Stimulated activated CD8-positive, alpha-beta memory T cell treated with anti-CD3 and anti-CD28 coated beads, Interleukin-4, amount 100 ng/mL, for 24 hours (primary cell): ENCODE data around the gene RAB40A.
"Not testable (repeated sequence)": the region's sequence is repeated elsewhere in the genome, so short reads cannot be mapped to it uniquely, and the experiment has no call there.

Experiments used
- DNase-seq: peaks from one replicate; pipeline ENCODE4 v3.0.0-alpha.2; 2020; ENCODE audit warnings: low read depth

Gene RAB40A

DNA sequence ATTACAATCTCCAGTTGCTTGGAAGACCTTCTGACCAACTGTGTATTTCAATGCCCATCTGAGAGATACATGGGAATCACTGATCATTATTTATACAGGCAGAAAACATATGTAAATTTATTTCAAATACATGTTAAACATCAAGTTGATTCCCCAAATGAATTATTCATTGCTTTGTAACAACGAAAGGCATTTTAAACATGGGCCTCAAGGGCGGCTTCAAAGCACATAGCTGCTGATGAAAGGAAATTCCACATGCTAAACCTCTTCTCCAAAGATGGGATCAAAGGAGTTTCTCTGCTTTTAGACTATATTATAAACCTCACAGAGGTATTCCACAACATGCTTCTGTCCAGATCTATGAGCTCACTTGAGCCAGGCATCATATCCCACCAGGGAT is 4.3 kb upstream of the RAB40A start:
- no peak for DNase-seq

DNA sequence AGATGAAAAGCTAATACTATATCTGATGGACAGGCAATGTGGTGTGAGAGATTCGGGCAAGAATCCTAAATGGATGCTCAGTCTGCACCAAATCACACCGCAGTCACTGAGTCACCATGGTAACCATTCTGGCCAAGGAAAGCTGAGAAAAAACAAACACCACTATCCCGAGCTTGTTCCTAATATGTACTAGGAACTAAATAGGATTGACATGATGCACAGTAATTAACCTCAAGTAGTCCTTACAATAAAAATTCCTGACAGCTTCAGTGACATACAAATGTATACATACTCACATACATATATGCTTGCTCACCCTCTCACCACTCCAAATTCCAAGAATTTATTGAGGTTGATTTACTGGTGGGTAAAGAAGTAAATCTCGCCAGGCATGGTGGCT is 1.1 kb upstream of the RAB40A start:
- DNase-seq = no peak

DNA sequence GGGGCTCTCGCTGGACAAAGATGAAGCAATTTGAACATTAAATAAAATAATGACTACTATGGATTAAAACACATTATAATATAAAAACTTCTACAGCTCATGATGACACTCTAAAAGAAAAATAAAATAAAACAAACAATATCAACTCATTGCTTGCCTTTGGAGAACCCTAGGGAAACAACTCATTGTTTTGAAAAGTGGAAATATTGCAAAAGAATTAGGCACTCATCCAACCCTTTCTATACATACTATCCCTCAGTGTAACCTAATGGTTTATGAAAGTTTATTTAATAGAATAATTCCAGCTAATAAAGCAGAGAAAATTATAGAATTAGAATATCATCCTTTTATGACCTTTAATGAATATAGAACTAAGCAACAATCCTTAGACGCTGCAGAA is 718 bp downstream of the RAB40A start:
- no peak for DNase-seq

GRCh38 chrX:103517246-103517645 is 2.0 kb downstream of the RAB40A start:
- DNase-seq = no peak

GRCh38 chrX:103513476-103514108 is 5.7 kb downstream of the RAB40A start:
- no peak for DNase-seq

- DNase-seq = no peak
These were observed 6.2 kb downstream of the RAB40A start for GRCh38 chrX:103513067-103513466.

GRCh38 chrX:103510031-103510430 is 9.3 kb downstream of the RAB40A start:
- no peak for DNase-seq

GRCh38 chrX:103503853-103504207 is 15.5 kb downstream of the RAB40A start:
- no peak for DNase-seq

- no peak for DNase-seq
These were observed 16.0 kb downstream of the RAB40A start for GRCh38 chrX:103503163-103503852.

- no peak for DNase-seq
These were observed 20.5 kb downstream of the RAB40A start for GRCh38 chrX:103498786-103499185.

- DNase-seq = no peak
These were observed 23.5 kb downstream of the RAB40A start for GRCh38 chrX:103495786-103496185.

DNA sequence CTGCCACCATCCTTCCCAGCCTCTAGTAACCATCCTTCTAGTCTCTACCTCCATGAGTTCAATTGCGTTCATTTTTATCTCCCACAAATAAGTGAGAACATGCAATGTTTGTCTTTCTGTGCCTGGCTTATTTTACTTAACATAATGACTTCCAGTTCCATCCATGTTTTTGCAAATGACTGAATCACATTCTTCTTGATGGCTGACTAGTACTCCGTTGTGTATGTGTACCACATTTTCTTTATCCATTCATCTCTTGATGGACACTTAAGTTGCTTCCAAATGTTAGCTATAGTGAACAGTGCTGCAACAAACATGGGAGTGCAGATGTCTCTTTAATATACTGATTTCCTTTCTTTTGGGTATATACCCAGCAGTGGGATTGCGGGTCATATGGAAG is 25.7 kb downstream of the RAB40A start:
- not testable (repeated sequence) for DNase-seq

DNA sequence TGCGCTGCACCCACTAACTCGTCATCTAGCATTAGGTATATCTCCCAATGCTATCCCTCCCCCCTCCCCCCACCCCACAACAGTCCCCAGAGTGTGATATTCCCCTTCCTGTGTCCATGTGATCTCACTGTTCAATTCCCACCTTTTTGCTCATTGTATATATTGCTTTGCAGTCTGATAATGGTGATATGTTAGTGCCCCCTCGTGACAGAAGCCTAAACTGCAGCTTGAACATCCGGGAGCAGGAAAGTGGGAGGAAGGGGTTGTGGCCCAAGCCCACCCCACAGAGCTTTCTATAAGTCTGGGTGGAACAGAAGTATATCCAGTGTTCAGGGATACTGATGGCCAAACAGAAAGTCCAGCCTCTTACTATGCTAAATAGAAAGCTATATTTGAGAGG is 29.6 kb downstream of the RAB40A start:
- DNase-seq = not testable (repeated sequence)

DNA sequence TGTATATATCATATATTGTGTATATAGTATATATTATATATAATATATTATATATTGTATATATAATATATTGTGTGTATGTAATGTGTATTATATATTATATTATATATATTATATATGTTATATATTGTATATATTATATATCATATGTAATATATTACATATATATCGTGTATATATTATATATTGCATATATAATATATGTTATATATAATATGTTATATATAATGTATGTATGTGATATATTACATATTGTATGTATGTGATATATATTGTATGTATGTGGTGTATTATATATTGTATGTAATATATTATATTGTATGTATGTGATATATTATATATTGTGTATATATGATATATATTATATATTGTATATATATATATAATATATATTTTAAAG is 30.5 kb downstream of the RAB40A start:
- DNase-seq = no peak

- DNase-seq = no peak
These were observed 31.0 kb downstream of the RAB40A start for GRCh38 chrX:103488332-103488731.

GRCh38 chrX:103483720-103484119 is 35.6 kb downstream of the RAB40A start:
- no peak for DNase-seq

DNA sequence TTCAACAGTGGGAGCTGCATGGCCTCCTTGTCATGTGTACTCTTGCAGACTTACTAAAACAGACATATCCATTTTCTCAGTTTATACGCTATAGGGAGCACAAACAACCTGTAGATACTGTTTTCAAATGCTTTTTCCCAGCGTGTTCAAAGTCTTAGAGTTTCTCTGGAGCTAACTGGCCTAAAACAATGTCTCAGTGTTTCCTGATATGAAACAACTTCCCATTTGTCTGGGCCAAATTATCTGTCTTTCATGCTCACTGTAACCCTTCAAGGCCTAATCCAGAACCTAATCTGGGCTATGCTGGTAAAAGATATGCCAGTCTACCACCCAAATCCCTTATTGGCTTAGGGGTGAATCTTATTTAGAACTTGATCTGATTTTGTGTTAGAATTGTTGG is 38.8 kb downstream of the RAB40A start:
- DNase-seq = no peak

GRCh38 chrX:103477496-103477895 is 41.8 kb downstream of the RAB40A start:
- no peak for DNase-seq

DNA sequence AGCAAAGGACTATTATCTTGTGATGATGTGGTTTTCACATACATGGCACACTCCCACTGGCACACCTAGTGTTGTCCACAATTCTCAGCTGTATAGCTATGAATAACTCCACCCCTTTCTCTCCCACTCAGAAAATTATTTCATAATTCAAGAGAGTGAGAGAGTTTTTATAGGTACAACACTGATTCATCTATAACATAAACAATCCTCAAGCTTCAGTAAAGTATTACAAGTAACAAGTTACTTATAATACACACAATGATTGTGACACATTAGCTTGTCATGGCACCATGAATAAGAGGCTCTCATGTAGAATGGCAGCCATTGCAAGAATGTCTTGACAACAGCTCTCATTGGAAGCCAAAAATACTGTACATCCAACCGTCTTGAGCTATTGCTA is 43.9 kb downstream of the RAB40A start:
- no peak for DNase-seq

DNA sequence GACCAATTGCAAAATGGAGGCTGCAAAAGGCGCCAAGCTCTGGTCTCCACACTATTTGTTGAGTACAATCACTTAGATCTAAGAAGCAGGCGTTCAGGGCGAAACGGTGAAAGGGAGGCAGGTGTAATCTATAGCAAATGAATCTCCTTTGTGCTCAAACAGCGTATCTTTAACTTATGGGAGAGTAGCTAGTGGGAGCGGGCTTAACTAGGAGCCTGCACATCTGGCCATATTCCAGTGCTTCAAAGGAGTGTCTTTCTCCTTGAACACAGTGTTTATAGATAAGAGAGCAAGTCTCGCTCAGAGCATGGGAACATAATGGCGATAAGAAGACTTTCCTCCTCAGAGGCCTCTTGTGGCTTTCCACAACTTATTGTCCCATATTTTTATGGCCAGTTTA is 49.3 kb downstream of the RAB40A start:
- DNase-seq = not testable (repeated sequence)

DNA sequence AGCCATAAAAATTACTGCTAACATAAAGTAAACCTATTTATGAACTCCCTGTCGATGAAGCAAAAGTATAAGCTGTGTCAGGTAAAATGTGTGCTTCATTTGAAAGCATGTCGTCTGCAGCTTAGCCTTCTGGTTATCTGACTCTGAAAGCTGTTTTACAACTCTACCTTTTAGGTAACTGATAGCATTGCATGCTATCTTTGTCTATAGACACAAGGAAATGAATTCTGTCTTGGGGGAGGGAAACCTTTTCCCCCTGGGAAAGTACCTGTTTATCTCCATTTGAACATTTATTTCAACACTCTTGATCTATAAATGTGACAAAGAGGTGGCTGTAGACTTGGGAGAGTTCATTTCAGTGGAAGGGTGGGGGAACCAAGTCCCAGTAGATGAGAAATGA is 51.4 kb downstream of the RAB40A start:
- DNase-seq = no peak

GRCh38 chrX:103467156-103467555 is 52.1 kb downstream of the RAB40A start:
- no peak for DNase-seq

GRCh38 chrX:103464774-103465117 is 54.5 kb downstream of the RAB40A start:
- DNase-seq = peak; percentile 53

- DNase-seq = no peak
These were observed 55.1 kb downstream of the RAB40A start for GRCh38 chrX:103464072-103464773.
